IMR-90 (cell line): ENCODE data around the gene THSD7B. TPM values are rescaled to one million over a fixed set of nuclear protein-coding genes. Genes with fewer than 3 reads are reported as not detected.

Experiments used
- ATAC-seq: fragments of 200-7000 bp; cut with Tn5 transposase; 2 replicates; pipeline ENCODE4 v1.9.1; 2020; ENCODE audit warnings: low read depth, mild to moderate bottlenecking, moderate library complexity
- BruUV-seq: library from RNA; stranded (reverse); fragments of 400-500 nt; replicated peaks from 2 replicates; lab custom pipeline; 2021; lab: Mats Ljungman, UMichigan
- CTCF ChIA-PET: fragments of 300-600 bp; formaldehyde crosslinking; extraction: SDS; loops from one replicate; lab custom pipeline; 2021; ENCODE audit warnings: antibody characterized with exemption; lab: Yijun Ruan, JAX
- POLR2A ChIA-PET: fragments of 300-600 bp; sonication (Branson Sonifier 250); formaldehyde crosslinking; loops from one replicate; lab custom pipeline; 2022; ENCODE audit warnings: antibody characterized with exemption; ENCODE audit not compliant: unreplicated experiment; lab: Charles Lee
- DNase-seq: peaks from one replicate; pipeline ENCODE4 v3.0.0; 2013
- H2AFZ ChIP-seq: replicated peaks from 2 replicates; pipeline ENCODE3; 2013; ENCODE audit warnings: low read length, mild to moderate bottlenecking; ENCODE audit not compliant: poor library complexity
- H2AK5ac ChIP-seq: 2 replicates; pipeline ENCODE4 v1.6.1; 2013; ENCODE audit warnings: low read depth, low read length, inconsistent platforms
- H2AK9ac ChIP-seq: replicated peaks from 2 replicates; pipeline ENCODE3; 2013; ENCODE audit warnings: mild to moderate bottlenecking, low read depth, low read length, moderate library complexity; ENCODE audit not compliant: poor library complexity
- H2BK120ac ChIP-seq: 2 replicates; pipeline ENCODE4 v1.6.1; 2013; ENCODE audit warnings: low read depth, low read length, inconsistent platforms
- H2BK15ac ChIP-seq: 3 replicates; pipeline ENCODE4 v1.6.1; 2013; ENCODE audit warnings: low read depth, low read length, inconsistent platforms
- H2BK20ac ChIP-seq: 2 replicates; pipeline ENCODE4 v1.6.1; 2013; ENCODE audit warnings: low read depth, mild to moderate bottlenecking, inconsistent platforms, low read length, moderate library complexity
- H2BK5ac ChIP-seq: 2 replicates; pipeline ENCODE4 v1.6.1; 2013; ENCODE audit warnings: mild to moderate bottlenecking, low read depth, low read length, inconsistent platforms; ENCODE audit not compliant: poor library complexity, severe bottlenecking
- H3K14ac ChIP-seq: replicated peaks from 2 replicates; pipeline ENCODE4 v1.6.1; 2013; ENCODE audit warnings: low read depth, low read length, inconsistent platforms
- H3K18ac ChIP-seq: 2 replicates; pipeline ENCODE4 v1.6.1; 2013; ENCODE audit warnings: low read depth, low read length, control low read depth
- H3K23ac ChIP-seq: 2 replicates; pipeline ENCODE4 v1.6.1; 2013; ENCODE audit warnings: low read depth, low read length, inconsistent platforms
- H3K27ac ChIP-seq: 2 replicates; pipeline ENCODE4 v1.5.1; 2013; ENCODE audit warnings: mild to moderate bottlenecking, control low read depth, low read length; ENCODE audit not compliant: insufficient read depth
- H3K27me3 ChIP-seq: 2 replicates; pipeline ENCODE4 v1.6.1; 2013; ENCODE audit warnings: low read length; ENCODE audit not compliant: control insufficient read depth, insufficient read depth
- H3K36me3 ChIP-seq: 2 replicates; pipeline ENCODE4 v1.6.1; 2013; ENCODE audit warnings: low read length, mixed read lengths; ENCODE audit not compliant: control insufficient read depth, insufficient read depth
- H3K4ac ChIP-seq: 2 replicates; pipeline ENCODE4 v1.6.1; 2013; ENCODE audit warnings: low read depth, low read length, inconsistent platforms
- H3K4me1 ChIP-seq: 2 replicates; pipeline ENCODE4 v1.6.1; 2013; ENCODE audit warnings: low read length, mixed read lengths; ENCODE audit not compliant: control insufficient read depth, insufficient read depth
- H3K4me2 ChIP-seq: 2 replicates; pipeline ENCODE4 v1.6.1; 2013; ENCODE audit warnings: low read depth, mild to moderate bottlenecking, control low read depth, low read length, moderate library complexity
- H3K4me3 ChIP-seq: 2 replicates; pipeline ENCODE4 v1.5.1; 2013; ENCODE audit warnings: low read depth, mild to moderate bottlenecking, control low read depth, low read length, moderate library complexity; ENCODE audit not compliant: insufficient read depth
- H3K56ac ChIP-seq: 2 replicates; pipeline ENCODE4 v1.6.1; 2013; ENCODE audit warnings: low read length, inconsistent platforms; ENCODE audit not compliant: insufficient read depth; ENCODE audit errors: extremely low read depth
- H3K79me1 ChIP-seq, 2 experiments: 2 replicates each; pipeline ENCODE4 v1.6.1; 2013; ENCODE audit warnings: low read length in 2 of 2, inconsistent platforms in 1 of 2, low read depth in 1 of 2
- H3K9ac ChIP-seq: 2 replicates; pipeline ENCODE4 v1.6.1; 2013; ENCODE audit warnings: low read depth, low read length, control low read depth
- H3K9me1 ChIP-seq: 2 replicates; pipeline ENCODE4 v1.6.1; 2013; ENCODE audit warnings: low read length, inconsistent platforms; ENCODE audit not compliant: insufficient read depth
- H3K9me3 ChIP-seq: 2 replicates; pipeline ENCODE4 v1.6.1; 2013; ENCODE audit warnings: low read length; ENCODE audit not compliant: control insufficient read depth, insufficient read depth
- H4K20me1 ChIP-seq: 2 replicates; pipeline ENCODE4 v1.6.1; 2013; ENCODE audit warnings: low read length, inconsistent platforms; ENCODE audit not compliant: insufficient read depth
- H4K5ac ChIP-seq: 2 replicates; pipeline ENCODE4 v1.6.1; 2013; ENCODE audit warnings: mild to moderate bottlenecking, low read depth, low read length, control low read depth
- H4K8ac ChIP-seq, 2 experiments: 2 replicates each; pipeline ENCODE4 v1.6.1; 2013; ENCODE audit warnings: low read depth in 2 of 2, low read length in 2 of 2, control low read depth in 1 of 2, inconsistent platforms in 1 of 2
- H4K91ac ChIP-seq: 2 replicates; pipeline ENCODE4 v1.6.1; 2013; ENCODE audit warnings: low read depth, low read length, inconsistent platforms; ENCODE audit not compliant: insufficient read depth
- BHLHE40 ChIP-seq: fragments of 150-350 bp; IDR thresholded peaks from 2 replicates; pipeline ENCODE4 v1.6.1; 2016; ENCODE audit warnings: mild to moderate bottlenecking, low read depth, low read length
- CHD1 ChIP-seq: IDR thresholded peaks from 2 replicates; pipeline ENCODE4 v1.6.1; 2012; ENCODE audit warnings: low read depth, low read length, improper control_type of control experiment
- CTCF ChIP-seq: conservative IDR thresholded peaks from 2 replicates; pipeline ENCODE4 v1.5.1; 2012; ENCODE audit warnings: mild to moderate bottlenecking, low read depth, low read length, improper control_type of control experiment
- ELK1 ChIP-seq: fragments of 150-350 bp; IDR thresholded peaks from 2 replicates; pipeline ENCODE4 v1.6.1; 2016; ENCODE audit warnings: low read depth, mild to moderate bottlenecking, low read length, moderate library complexity, borderline replicate concordance
- FOS ChIP-seq: fragments of 150-350 bp; IDR thresholded peaks from 2 replicates; pipeline ENCODE4 v1.6.1; 2016; ENCODE audit warnings: low read depth, low read length
- MAFK ChIP-seq: IDR thresholded peaks from 2 replicates; pipeline ENCODE4 v1.6.1; 2012; ENCODE audit warnings: low read depth, low read length, improper control_type of control experiment
- MAZ ChIP-seq: IDR thresholded peaks from 2 replicates; pipeline ENCODE4 v1.6.1; 2012; ENCODE audit warnings: low read depth, mild to moderate bottlenecking, low read length, improper control_type of control experiment, moderate library complexity, borderline replicate concordance
- NFE2L2 ChIP-seq: fragments of 150-350 bp; IDR thresholded peaks from 2 replicates; pipeline ENCODE4 v1.6.1; 2016; ENCODE audit warnings: low read depth, mild to moderate bottlenecking, low read length
- RAD21 ChIP-seq: IDR thresholded peaks from 2 replicates; pipeline ENCODE4 v1.6.1; 2012; ENCODE audit warnings: low read length, improper control_type of control experiment
- RCOR1 ChIP-seq: IDR thresholded peaks from 2 replicates; pipeline ENCODE4 v1.6.1; 2012; ENCODE audit warnings: mild to moderate bottlenecking, low read length, improper control_type of control experiment; ENCODE audit not compliant: insufficient replicate concordance
- RFX5 ChIP-seq: IDR thresholded peaks from 2 replicates; pipeline ENCODE4 v1.8.0; 2012; ENCODE audit warnings: low read depth, mild to moderate bottlenecking, low read length, moderate library complexity
- USF2 ChIP-seq: fragments of 150-350 bp; IDR thresholded peaks from 2 replicates; pipeline ENCODE4 v1.6.1; 2017; ENCODE audit warnings: mild to moderate bottlenecking, antibody characterized with exemption, low read length, low read depth
- WGBS, 2 experiments: methylation state at CpG; one replicate each; pipeline versions ENCODE4 v1.1.5 to v1.1.7; 2013; ENCODE audit warnings: missing lambda C conversion rate in 2 of 2; ENCODE audit not compliant: insufficient read length in 1 of 2; ENCODE audit errors: extremely low coverage in 2 of 2; 5-methylcytosine and 5-hydroxymethylcytosine counted together
- dilution Hi-C: fragments of 300-500 bp; cut with HindIII; formaldehyde crosslinking; loops from one replicate; pipeline ENCODE4 v1.14.3; 2018; ENCODE audit warnings: low sequenced_read_pairs; ENCODE audit not compliant: unreplicated experiment
- in situ Hi-C: fragments of 300-500 bp; cut with MboI; formaldehyde crosslinking; loops from 3 replicates; pipeline ENCODE4 v1.14.3; 2019; ENCODE audit warnings: low sequenced_read_pairs, inconsistent platforms, mixed read lengths
- intact Hi-C: fragments of 100-400 bp; cut with micrococcal nuclease; formaldehyde crosslinking; loops from 2 replicates; pipeline ENCODE4 v1.10.0; 2022
- polyA plus RNA-seq, 3 experiments: library from polyadenylated mRNA; depleted of rRNA; stranded (reverse); fragments of >200 nt; gene quantifications; 2 replicates each; pipeline ENCODE4 v1.2.3, GENCODE V29; 2012; ENCODE audit warnings: low replicate concordance in 1 of 3
- total RNA-seq: library from RNA; depleted of rRNA; stranded (reverse); fragments of >200 nt; gene quantifications from 2 replicates; pipeline ENCODE4 v1.2.3, GENCODE V29; 2012

THSD7B gene
- total and polyA plus RNA-seq, 2 of the 4 experiments (the other 2 are of a cell fraction), result not detected

- no peak for TF ChIP-seq MAFK
Observed at GRCh38 chr2:137521653-137522619, 756.6 kb downstream of the THSD7B start (continued).

GRCh38 chr2:137522620-137523011 is 757.3 kb downstream of the THSD7B start:
- no peaks in the 10 kb centered on the region for H3K9me1 ChIP-seq
- H4K20me1 ChIP-seq, result no peaks in the 10 kb centered on the region
- no peak overlapping the region for H3K9ac ChIP-seq
- CTCF ChIA-PET, result no interaction called here
- H3K9me3 ChIP-seq, result peaks cover 3% of the 10 kb centered on the region; the same call in 1 of the 2 replicates
- no peaks in the 10 kb centered on the region for H3K4me1 ChIP-seq
- H3K23ac ChIP-seq, result no peak overlapping the region
- no peak overlapping the region for H3K27ac ChIP-seq
- no peak overlapping the region for H3K4ac ChIP-seq
- H2BK5ac ChIP-seq, result no peak overlapping the region
- ATAC-seq (no peak), DNase-seq (no peak)
- intact Hi-C loops, result no loop called here
- H2AK9ac ChIP-seq, result no peak overlapping the region
- H2AK5ac ChIP-seq, result no peak overlapping the region
- no CpG with 5 or more reads among the region's 1 CpG for WGBS, 2 experiments
- no peaks in the 10 kb centered on the region for H3K79me1 ChIP-seq
- no peak overlapping the region for H2BK15ac ChIP-seq
- no peak overlapping the region for H2AFZ ChIP-seq
- in situ Hi-C loops, result no loop called here
- dilution Hi-C loops, result no loop called here
- no peak overlapping the region for H2BK20ac ChIP-seq
- H3K4me3 ChIP-seq, result no peak overlapping the region
- H3K56ac ChIP-seq, result no peak overlapping the region
- H4K5ac ChIP-seq, result no peak overlapping the region
- POLR2A ChIA-PET, result no interaction called here
- no peak overlapping the region for H4K8ac ChIP-seq
- no peak overlapping the region for H3K4me2 ChIP-seq
- H2BK120ac ChIP-seq, result no peak overlapping the region
- H3K18ac ChIP-seq, result no peak overlapping the region
- H4K91ac ChIP-seq, result no peak overlapping the region
- no TSS peak for BruUV-seq
- no peaks in the 10 kb centered on the region for H3K36me3 ChIP-seq
- H3K14ac ChIP-seq, result no peak overlapping the region
- no peaks in the 10 kb centered on the region for H3K27me3 ChIP-seq
- TF ChIP-seq MAFK (no peak), FOS (no peak), CHD1 (no peak), RCOR1 (no peak), RAD21 (no peak), ELK1 (no peak), NFE2L2 (no peak), RFX5 (no peak), MAZ (no peak), CTCF (no peak), BHLHE40 (no peak), USF2 (no peak)
